Prostate gland (tissue), 2 donors: ENCODE data around the gene C22orf42.

Source experiments
- POLR2A ChIP-seq: fragments of 450-650 bp; IDR thresholded peaks from one replicate; pipeline ENCODE4 v1.6.1; 2016; ENCODE audit warnings: antibody characterized with exemption, mild to moderate bottlenecking
- POLR2AphosphoS5 ChIP-seq: sonication (generic); formaldehyde crosslinking; IDR thresholded peaks from one replicate; pipeline ENCODE4 v1.6.1; 2017; ENCODE audit warnings: antibody characterized with exemption
- TF ChIP-seq, protein P1 (sequence below), 4 experiments: fragments of 200-600 bp in 2 of 4; fragments of 450-650 bp in 2 of 4; sonication (generic) in 2 of 4; IDR thresholded peaks; 1 replicate in 3 of 4; 2 replicates in 1 of 4; pipeline ENCODE4 v1.5.1; 2016 to 2019; ENCODE audit warnings: antibody characterized with exemption in 4 of 4, mild to moderate bottlenecking in 2 of 4, moderate library complexity in 2 of 4

DNA sequence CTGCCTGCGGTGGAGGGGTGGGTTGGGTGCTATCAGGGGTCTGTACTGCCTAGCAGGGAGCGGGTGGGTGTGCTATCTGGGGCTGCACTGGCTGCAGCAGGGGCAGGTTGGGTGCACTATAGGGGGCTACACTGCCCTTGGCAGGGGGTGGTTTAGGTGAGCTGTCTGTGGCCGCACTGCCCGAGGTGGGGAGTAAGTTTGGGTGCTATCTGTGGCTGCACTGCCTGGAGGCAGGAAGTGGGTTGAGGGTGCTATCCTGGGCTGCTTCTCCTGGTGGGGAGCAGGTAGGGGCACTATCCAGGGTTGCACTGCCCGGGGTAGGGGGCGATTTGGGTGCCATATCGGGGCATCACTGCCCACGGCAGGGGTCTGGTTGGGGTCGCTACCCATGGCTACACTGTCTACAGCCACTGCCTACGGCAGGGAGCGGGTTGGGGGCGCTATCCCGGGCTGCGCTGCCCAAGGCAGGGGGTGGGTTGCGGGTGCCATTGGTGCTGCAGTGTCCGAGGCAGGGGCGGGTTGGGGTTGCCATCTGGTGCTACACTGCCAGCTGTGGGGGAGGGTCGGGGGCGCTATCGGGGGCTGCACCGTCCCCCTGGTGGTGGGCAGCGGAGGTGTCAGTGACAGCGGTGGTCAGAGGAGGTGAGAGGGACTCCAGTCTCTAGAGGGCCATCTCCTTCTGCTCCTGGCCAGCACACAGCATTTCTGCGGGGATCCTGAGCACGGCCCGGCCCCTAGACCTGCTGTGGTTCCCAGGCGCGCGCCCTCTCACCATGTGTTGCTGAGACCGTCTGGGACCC is 47.1 kb upstream of the C22orf42 start:
- TF ChIP-seq, protein P1, sequence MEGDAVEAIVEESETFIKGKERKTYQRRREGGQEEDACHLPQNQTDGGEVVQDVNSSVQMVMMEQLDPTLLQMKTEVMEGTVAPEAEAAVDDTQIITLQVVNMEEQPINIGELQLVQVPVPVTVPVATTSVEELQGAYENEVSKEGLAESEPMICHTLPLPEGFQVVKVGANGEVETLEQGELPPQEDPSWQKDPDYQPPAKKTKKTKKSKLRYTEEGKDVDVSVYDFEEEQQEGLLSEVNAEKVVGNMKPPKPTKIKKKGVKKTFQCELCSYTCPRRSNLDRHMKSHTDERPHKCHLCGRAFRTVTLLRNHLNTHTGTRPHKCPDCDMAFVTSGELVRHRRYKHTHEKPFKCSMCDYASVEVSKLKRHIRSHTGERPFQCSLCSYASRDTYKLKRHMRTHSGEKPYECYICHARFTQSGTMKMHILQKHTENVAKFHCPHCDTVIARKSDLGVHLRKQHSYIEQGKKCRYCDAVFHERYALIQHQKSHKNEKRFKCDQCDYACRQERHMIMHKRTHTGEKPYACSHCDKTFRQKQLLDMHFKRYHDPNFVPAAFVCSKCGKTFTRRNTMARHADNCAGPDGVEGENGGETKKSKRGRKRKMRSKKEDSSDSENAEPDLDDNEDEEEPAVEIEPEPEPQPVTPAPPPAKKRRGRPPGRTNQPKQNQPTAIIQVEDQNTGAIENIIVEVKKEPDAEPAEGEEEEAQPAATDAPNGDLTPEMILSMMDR (IDR thresholded peaks at IDR 0.05): no peak
- no peak for TF ChIP-seq POLR2A
- no peak for TF ChIP-seq POLR2AphosphoS5
